Measurements from ENCODE around the gene AGBL4.
"Not testable (repeated sequence)": the region's sequence is repeated elsewhere in the genome, so short reads cannot be mapped to it uniquely, and the experiment has no call there.

AGBL4 gene

GRCh38 chr1:49016030-49016977 is 1007.5 kb downstream of the AGBL4 start:
- DNase-seq: no peak

- no peak for DNase-seq
These were observed 1010.7 kb downstream of the AGBL4 start for GRCh38 chr1:49013079-49013478.

DNA sequence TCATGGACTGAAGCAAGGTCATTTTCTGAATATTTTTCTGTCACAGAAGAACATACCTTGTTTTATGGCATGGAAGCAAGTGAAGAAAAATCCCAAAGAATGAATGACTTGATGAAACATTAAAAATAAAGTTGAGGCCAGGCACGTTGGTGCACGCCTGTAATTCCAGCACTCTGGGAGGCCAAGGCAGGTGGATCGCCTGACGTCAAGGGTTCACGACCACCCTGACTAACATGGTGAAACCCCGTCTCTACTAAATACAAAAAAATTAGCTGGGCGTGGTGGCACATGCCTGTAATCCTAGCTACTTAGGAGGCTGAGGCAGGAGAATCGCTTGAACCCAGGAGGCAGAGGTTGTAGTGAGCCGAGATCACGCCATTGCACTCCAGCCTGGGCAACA is 1020.8 kb downstream of the AGBL4 start:
- DNase-seq: not testable (repeated sequence)

DNA sequence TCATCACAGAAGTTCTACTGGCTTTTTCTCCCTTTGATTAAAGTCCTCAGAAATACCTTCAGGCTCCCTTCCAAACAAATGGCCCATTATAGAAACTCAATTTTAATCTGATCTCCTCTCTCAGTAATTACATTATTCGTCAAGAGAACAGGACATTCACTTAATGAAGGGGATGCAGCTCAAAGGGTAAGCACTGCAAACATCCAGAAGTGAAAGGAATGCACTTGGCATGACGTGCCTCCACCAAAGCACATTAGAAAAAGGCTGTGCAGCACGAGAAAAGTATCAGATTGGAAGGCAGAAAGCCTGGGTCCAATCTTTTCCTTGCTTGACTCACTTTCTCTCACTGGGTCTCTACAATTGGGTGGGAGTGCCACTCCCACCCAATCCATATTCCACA is 1024.4 kb downstream of the AGBL4 start:
- DNase-seq: no peak

- no peak for DNase-seq
These were observed 1027.4 kb downstream of the AGBL4 start for GRCh38 chr1:48996311-48996710.

DNA sequence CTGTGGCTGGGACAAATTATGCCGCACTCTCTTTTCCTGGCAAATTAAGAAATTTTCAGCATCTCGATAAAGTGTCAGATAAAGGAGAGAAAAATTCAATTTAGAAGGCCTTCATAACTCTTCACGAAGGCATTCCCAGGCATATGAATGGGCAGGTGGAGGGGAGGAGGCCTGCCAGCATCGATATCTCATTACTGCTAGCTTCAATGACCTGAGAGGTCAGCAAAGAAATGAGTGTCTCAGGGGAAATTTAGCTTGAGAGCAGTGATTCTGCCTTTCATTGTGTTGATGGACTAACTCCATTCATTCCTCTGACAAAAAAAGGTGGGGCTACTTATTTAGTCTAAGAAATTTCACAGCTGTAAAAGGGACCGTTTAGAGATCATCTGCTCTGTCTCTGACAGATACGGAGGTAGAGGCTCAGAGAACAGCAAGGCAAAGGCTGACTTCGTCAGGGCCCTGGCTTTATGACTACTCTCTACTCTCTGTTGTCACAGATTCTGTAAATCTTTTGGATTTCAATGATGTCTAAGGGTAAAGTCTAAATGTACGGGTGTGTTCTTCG is 1035.0 kb downstream of the AGBL4 start:
- no peak for DNase-seq

DNA sequence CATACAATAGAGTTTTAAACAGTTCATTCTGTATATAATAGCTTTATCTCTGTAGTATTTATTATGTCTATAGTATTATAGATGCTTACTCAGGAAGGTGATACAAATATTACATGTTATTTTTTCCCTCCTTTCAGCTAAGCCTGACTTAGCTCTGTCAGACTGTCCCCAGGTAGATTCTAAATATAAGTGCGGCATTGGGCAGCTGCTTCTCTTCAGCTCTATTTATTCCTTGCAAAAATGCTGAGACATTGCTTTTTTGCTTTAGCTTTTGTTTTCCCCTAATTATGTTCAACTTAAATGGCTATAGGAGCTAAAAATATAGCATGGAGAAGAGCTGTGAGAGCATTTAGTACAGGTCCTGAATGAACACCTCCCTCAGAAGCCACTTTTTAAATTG is 1043.8 kb downstream of the AGBL4 start:
- DNase-seq: no peak

- DNase-seq: no peak
These were observed 1045.3 kb downstream of the AGBL4 start for GRCh38 chr1:48978413-48978812.

DNA sequence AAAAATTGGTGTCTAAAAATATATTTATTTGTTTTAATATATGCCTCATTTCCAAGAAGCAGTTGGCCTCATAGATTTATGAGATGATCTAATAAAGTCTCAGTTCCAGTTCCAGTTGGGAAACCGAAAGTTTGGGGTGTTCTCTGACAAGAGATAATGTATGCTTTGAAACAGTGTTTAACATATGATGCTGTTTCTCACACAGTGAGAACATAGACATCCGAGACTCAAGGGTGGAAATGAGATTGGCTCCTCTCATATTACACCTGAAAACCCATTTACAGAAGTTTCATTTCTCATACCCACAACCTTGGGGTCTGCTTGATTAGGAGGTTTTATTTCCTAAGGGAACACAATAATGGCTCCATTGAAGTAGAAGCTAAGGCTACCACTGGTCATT is 1046.5 kb downstream of the AGBL4 start:
- no peak for DNase-seq

GRCh38 chr1:48969971-48970370 is 1053.8 kb downstream of the AGBL4 start:
- no peak for DNase-seq

- DNase-seq: no peak
These were observed 1056.4 kb downstream of the AGBL4 start for GRCh38 chr1:48967318-48967717.

GRCh38 chr1:48966583-48966982 is 1057.2 kb downstream of the AGBL4 start:
- DNase-seq: no peak

DNA sequence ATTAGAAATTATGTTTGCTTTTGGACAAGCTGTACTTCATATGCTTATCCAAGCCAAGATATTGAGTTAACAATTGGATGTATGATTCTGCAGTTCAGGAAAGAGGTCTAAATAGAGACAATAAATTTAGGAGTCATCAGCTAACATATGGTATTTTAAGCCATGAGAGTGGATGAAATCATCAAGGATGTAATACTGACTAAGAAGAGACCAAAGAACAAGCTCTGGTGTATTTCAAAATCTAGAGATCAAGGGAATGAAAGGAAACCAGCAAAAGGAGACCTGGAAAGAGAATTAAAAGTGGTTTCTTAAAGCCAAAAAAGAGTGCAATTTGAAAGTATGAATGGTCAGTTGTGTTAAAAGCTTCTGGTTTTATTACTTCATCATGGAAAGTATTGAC is 1063.4 kb downstream of the AGBL4 start:
- no peak for DNase-seq

DNA sequence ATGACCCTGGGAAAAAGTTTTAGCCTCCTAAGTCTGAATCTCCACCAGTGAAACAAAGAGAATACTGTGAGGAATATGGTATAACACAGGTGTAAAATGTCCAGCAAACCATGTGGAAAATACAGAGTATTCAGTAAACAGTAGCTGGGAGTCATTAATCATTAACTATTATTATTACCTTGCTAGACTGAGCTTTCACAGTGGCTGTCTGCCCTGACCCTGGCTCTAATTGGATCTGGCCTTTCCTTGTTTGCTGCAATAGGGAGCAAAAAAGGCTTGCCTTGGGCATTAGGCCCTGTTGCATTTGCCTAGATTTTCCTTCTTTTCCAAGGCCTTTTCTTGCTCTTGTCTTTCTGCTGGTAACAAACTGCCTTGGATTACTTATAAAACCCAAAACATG is 1068.0 kb downstream of the AGBL4 start:
- no peak for DNase-seq

- DNase-seq: no peak
These were observed 1070.1 kb downstream of the AGBL4 start for GRCh38 chr1:48953617-48954016.

- no peak for DNase-seq
These were observed 1075.2 kb downstream of the AGBL4 start for GRCh38 chr1:48948562-48948961.

- DNase-seq: no peak
These were observed 1075.8 kb downstream of the AGBL4 start for GRCh38 chr1:48947761-48948537.

DNA sequence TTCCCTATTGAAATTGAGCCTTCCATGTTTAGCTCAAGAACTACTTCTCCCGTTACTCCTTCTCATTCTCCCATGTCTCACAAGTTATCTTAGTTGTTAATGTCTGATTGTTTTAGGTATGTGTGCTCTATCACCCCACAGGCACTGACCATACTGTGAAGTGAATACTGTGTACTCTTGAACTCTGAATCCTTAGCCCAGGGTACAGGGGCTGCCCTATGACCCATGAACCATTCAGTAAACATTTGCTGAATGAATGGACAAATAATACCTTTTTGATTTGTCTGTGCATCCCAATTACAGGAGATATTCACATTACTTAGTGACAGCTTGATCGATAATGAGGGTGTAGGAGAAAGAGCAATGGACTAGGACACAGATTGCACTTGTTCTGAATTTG is 1077.7 kb downstream of the AGBL4 start:
- DNase-seq: no peak

DNA sequence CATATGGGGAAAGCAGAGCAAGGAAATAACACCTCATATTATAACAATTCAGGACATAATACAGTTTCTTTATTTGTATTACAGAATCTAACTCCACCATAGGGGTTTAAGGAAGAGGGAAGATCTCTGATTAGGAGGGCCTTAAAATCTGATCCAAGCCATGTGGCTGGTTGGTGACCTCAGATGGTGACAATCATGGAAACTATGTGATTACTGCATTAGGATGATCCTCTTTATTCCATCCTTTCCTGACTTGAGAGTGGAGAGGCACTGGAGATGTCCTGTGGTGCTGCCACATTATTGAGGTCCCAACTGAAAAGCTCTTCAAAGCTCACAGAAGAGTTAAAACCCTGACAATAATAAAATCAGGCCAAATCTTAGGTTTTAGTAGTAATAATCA is 1078.9 kb downstream of the AGBL4 start:
- DNase-seq: no peak

DNA sequence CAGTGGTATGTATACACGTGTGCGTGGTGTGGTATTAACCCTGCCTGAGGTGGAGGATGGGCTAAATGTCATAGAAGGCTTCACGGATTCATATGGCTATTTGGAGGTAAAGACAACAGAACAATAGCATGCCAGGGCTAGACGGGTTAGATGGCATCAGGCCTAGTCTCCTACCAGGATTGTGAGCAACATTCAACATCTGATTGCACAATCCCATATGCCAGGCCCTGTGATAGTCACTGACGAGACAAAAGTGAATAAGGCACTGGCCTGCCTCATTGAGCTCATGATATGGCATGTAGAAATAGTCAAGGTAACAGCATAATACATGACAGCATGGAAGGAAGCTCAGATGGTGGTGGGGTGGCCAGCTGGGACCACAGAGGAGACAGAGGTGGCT is 1079.9 kb downstream of the AGBL4 start:
- DNase-seq: no peak

- DNase-seq: no peak
These were observed 1080.4 kb downstream of the AGBL4 start for GRCh38 chr1:48943393-48943792.

GRCh38 chr1:48940962-48941732 is 1082.6 kb downstream of the AGBL4 start:
- DNase-seq: no peak

GRCh38 chr1:48940354-48940753 is 1083.4 kb downstream of the AGBL4 start:
- DNase-seq: no peak
